K562 (cell line): ENCODE results near the gene MCM3. TPM values are rescaled to one million over a fixed set of nuclear protein-coding genes. Genes with fewer than 3 reads are reported as not detected.

Source experiments
- ARNT ChIP-seq, 2 experiments: fragments of 450-650 bp; IDR thresholded peaks; 2 replicates each; pipeline ENCODE4 v1.6.1; 2016; ENCODE audit warnings: mild to moderate bottlenecking in 1 of 2
- DMBX1 ChIP-seq: fragments of 250-450 bp; sonication (Bioruptor Pico); IDR thresholded peaks from 2 replicates; pipeline ENCODE4 v1.8.0; 2022; ENCODE audit warnings: inconsistent platforms, mild to moderate bottlenecking, moderate library complexity, borderline replicate concordance
- GABPA ChIP-seq: fragments of 200-800 bp; sonication (Bioruptor generic); conservative IDR thresholded peaks from 2 replicates; pipeline ENCODE4 v1.6.1; 2016; ENCODE audit warnings: low read depth, missing genetic modification characterization, missing compliant biosample characterization
- HMG20A ChIP-seq: fragments of 450-650 bp; formaldehyde crosslinking; conservative IDR thresholded peaks from 2 replicates; pipeline ENCODE4 v1.4.0; 2020; ENCODE audit warnings: mild to moderate bottlenecking, mixed read lengths
- ID3 ChIP-seq, 2 experiments: fragments of 250-450 bp in 1 of 2; fragments of 450-650 bp in 1 of 2; sonication (Bioruptor Pico) in 1 of 2; IDR thresholded peaks; 2 replicates each; pipeline versions ENCODE4 v1.6.1 to v1.8.0; 2016 to 2021; ENCODE audit warnings: mild to moderate bottlenecking in 2 of 2, moderate library complexity in 2 of 2, missing compliant biosample characterization in 1 of 2, missing genetic modification characterization in 1 of 2
- L3MBTL2 ChIP-seq: fragments of 450-650 bp; IDR thresholded peaks from 2 replicates; pipeline ENCODE4 v1.6.1; 2016; ENCODE audit warnings: mild to moderate bottlenecking, moderate library complexity
- MAFK ChIP-seq: IDR thresholded peaks from 2 replicates; pipeline ENCODE4 v1.6.1; 2011; ENCODE audit warnings: low read length, improper control_type of control experiment
- MEIS2 ChIP-seq: fragments of 450-650 bp; IDR thresholded peaks from 2 replicates; pipeline ENCODE4 v1.6.1; 2014; ENCODE audit warnings: mild to moderate bottlenecking; ENCODE audit not compliant: partially characterized antibody
- NCOR1 ChIP-seq: fragments of 450-650 bp; IDR thresholded peaks from 2 replicates; pipeline ENCODE4 v1.6.1; 2016; ENCODE audit warnings: mild to moderate bottlenecking, moderate library complexity
- NFATC3 ChIP-seq: fragments of 450-650 bp; IDR thresholded peaks from 2 replicates; pipeline ENCODE4 v1.6.1; 2017; ENCODE audit warnings: mild to moderate bottlenecking
- POLR2A ChIP-seq: fragments of 450-650 bp; conservative IDR thresholded peaks from 2 replicates; pipeline ENCODE4 v1.6.1; 2016
- TSHZ1 ChIP-seq: fragments of 250-450 bp; sonication (Bioruptor Pico); IDR thresholded peaks from 2 replicates; pipeline ENCODE4 v1.4.0; 2020; ENCODE audit warnings: mild to moderate bottlenecking, moderate library complexity
- U2AF2 ChIP-seq: fragments of 200-400 bp; formaldehyde crosslinking; optimal IDR thresholded peaks from 2 replicates; pipeline ENCODE3; 2017; ENCODE audit warnings: low read depth, mild to moderate bottlenecking, low read length
- UBTF ChIP-seq, 2 experiments: IDR thresholded peaks; 2 replicates each; pipeline ENCODE4 v1.6.1; 2012; ENCODE audit warnings: improper control_type of control experiment in 2 of 2, low read depth in 2 of 2, low read length in 2 of 2, borderline replicate concordance in 1 of 2
- ZNF280B ChIP-seq: fragments of 250-450 bp; sonication (Bioruptor Pico); IDR thresholded peaks from 2 replicates; pipeline ENCODE4 v1.5.1; 2021; ENCODE audit warnings: mild to moderate bottlenecking
- ZNF316 ChIP-seq: fragments of 450-650 bp; IDR thresholded peaks from 2 replicates; pipeline ENCODE4 v1.6.1; 2016
- ZNF384 ChIP-seq: IDR thresholded peaks from 2 replicates; pipeline ENCODE4 v1.6.1; 2012; ENCODE audit warnings: low read depth, low read length, improper control_type of control experiment
- ZNF589 ChIP-seq: fragments of 200-800 bp; sonication (Bioruptor generic); IDR thresholded peaks from 2 replicates; pipeline ENCODE4 v1.6.1; 2016; ENCODE audit warnings: low read depth, missing genetic modification characterization, missing compliant biosample characterization
- ZNF766 ChIP-seq: fragments of 200-800 bp; sonication (Bioruptor generic); conservative IDR thresholded peaks from 2 replicates; pipeline ENCODE4 v1.6.1; 2016; ENCODE audit warnings: missing genetic modification characterization, missing compliant biosample characterization
- polyA plus RNA-seq, 8 experiments: library from polyadenylated mRNA; depleted of rRNA in 4 of 8; stranded (reverse) in 5 of 8; unstranded in 3 of 8; fragments of >200 nt; fragmentation: Nextera tagmentation in 2 of 8; fragmentation: Illumina TruSeq in 1 of 8; extraction: Ambion mirVana in 2 of 8; extraction: Trizol in 1 of 8; gene quantifications; 2 replicates each; pipeline versions ENCODE4 v1.2.1 to v1.2.3, GENCODE V29; 2011 to 2014; ENCODE audit warnings: inconsistent platforms in 1 of 8, missing spikeins in 1 of 8
- total RNA-seq, 7 experiments: library from RNA; depleted of rRNA in 6 of 7; stranded (reverse); fragments of >200 nt in 6 of 7; fragmentation: Illumina TruSeq in 2 of 7; extraction: Trizol in 2 of 7; gene quantifications; 2 replicates each; pipeline versions ENCODE4 v1.2.1 to v1.2.3, GENCODE V29; 2011 to 2021; ENCODE audit warnings: low replicate concordance in 1 of 7

MCM3 gene
- total and polyA plus RNA-seq, 9 of the 15 experiments (the other 6 are each of a cell fraction or from before 2014, with no cell fraction given) = 76.1 to 270 (median 250) TPM

- TF ChIP-seq HMG20A = no peak
- TF ChIP-seq ZNF384 = no peak
- TF ChIP-seq ZNF589 = no peak
- TF ChIP-seq MAFK = no peak
- TF ChIP-seq NFATC3 = no peak
- no peak for TF ChIP-seq ID3 (CRISPR knock-in tag; IDR thresholded peaks at IDR 0.05)
- TF ChIP-seq ID3 (tag; IDR thresholded peaks at IDR 0.05) = no peak
- TF ChIP-seq L3MBTL2 = peak; percentile 91
- TF ChIP-seq ARNT (IDR thresholded peaks at IDR 0.05) = no peak
- TF ChIP-seq U2AF2 = no peak
- peak in 1 of 2 experiments; percentile 66; a peak in 1 of 4 replicates for TF ChIP-seq UBTF (IDR thresholded peaks at IDR 0.05; ENCODE audit: borderline replicate concordance in 1 of 2, low read depth in 2 of 2, low read length in 2 of 2)
- no peak for TF ChIP-seq ZNF316
- no peak for TF ChIP-seq DMBX1 (CRISPR knock-in tag)
- TF ChIP-seq ZNF280B (CRISPR knock-in tag) = no peak
- TF ChIP-seq TSHZ1 (CRISPR knock-in tag) = no peak
- no peak for TF ChIP-seq ZNF766 (CRISPR knock-in tag)
- no peak for TF ChIP-seq MEIS2
- TF ChIP-seq NCOR1 = no peak
- TF ChIP-seq GABPA (tag) = peak; percentile 93
- TF ChIP-seq POLR2A = peak; percentile 90
Observed at GRCh38 chr6:52284460-52285176, at the start of gene MCM3 (continued).
